GM12873 (cell line): ENCODE measurements around the gene CDC7.

Experiments
- CTCF ChIP-seq: IDR thresholded peaks from 2 replicates; pipeline ENCODE4 v1.5.1; 2012; ENCODE audit warnings: low read depth, mild to moderate bottlenecking, moderate library complexity, low read length, control low read depth; ENCODE audit not compliant: insufficient read depth; ENCODE audit errors: missing control alignments

CDC7 gene

GRCh38 chr1:91498035-91498434 lies 2.6 kb upstream of the CDC7 start:
- no peak for TF ChIP-seq CTCF

DNA sequence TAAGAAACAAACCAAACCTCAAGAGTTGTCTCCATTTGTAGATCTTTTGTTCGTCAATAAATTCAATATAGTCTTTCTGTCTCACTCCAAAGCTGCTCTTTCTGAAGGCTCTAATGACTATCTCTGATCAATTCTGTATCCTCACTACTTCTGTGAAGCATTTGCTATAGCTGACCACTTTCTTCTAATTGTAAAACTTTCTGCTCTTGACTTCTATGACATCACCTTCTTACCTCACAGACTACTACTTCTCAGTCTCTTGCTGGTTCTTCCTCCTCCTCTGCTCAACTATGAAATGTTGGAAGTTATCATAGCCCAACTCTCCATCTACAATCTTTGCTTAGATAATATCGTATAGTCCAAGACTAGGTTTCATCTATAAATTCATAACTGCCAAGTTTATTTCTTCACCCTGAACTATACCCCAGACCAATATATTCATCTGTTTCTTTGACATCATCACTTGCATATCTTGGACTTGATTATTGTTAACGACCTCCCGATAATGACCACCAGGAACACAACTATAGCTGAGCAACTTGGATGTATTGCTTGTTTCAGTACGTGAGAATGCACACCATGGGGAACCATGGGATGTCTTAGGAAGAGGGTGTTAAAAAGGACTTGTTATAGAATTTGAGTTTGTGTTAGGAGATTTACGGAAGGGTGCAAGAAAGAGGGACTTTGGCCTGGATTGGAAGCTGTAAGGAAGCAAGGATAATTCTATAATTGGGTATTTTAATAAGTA lies 2.0 kb upstream of the CDC7 start:
- TF ChIP-seq CTCF, result no peak

DNA sequence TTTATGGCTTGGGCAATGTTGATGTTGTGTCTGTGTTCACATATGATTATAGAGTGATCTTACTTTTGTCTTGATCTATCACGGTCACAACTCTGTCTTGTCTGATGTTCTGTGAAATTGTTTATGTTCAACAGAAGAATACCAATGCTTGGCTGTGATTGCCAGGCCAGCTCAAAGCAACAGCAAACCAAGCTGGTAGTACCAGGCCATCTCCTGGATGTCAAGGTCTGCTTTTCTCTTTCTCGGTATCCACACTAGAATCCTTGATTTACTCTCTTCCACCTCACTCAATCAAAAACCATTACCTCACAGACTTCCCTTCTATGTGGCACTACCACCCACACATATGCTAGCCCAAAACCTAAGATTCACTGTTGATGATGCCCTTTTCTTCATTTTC lies 1.3 kb upstream of the CDC7 start:
- no peak for TF ChIP-seq CTCF

DNA sequence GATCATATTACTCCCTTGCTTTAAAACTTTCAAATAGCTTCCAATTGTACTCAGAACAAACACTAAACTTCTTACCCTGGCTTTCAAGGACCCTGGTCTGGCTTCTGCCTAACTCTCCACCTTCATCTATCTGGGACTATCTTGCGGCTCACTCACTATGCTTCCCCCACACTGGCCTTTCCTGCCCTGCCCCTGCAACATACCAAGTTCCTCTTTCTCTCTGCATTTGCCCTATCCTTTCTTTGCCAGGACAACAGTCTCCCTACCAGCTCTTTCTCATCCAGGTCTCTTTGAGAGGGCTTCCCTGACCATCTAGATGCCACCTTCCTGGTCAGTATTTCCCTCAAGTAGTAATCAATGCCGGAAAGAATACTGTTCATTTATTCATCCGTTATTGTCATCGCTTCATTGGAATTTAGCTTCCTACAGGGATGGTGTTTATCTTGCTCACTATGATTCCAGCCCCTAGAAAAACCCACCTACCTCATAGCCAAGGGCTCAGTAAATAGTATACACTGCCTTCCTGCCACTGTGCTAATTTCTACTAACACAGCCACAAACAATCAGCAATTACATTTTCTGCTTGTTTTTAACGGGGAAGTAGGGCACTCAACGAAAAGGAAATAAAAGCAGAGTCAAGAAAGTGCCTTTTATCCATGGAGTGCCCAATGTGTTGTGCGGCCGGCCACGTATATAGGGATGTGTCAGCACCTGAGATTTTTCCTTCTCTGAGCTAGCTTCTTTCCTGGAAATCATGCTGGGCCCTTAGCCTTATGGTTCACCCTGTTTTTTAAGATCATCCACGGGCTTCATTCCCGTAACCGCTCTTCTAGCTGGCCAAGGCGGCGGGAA lies 521 bp upstream of the CDC7 start:
- TF ChIP-seq CTCF, result no peak

GRCh38 chr1:91501523-91501851 lies 836 bp downstream of the CDC7 start:
- TF ChIP-seq CTCF, result no peak

DNA sequence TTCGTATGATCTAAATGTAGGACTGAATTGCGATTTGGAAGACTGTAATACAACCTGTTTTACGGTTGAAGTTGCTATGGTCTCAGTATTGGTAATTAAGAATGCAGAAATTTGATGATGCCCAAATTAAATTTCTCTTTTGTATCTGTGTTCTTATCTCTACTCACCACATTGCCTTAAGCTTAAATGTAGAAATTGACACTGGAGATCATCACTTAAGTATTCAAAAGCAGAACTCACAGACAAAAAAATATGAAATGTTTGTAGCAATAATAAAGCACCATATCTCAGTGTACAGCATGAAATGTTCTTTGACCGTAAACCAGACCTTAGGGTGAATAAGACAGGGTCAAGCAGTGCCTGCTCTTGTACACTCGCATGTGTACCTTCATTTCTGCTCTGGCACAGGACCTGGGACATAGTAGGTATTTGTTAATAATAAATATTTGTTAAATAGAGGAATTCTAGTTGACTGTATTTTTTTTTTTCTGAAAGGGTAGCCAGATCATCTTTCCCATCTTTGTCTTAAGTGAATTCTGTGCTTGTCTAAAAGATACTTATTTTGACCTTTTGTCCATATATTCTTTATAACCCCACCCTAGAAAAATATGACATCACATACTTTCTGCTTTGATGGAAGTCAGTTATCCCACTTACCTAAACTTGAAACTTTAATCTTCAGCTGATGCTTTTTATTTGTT lies 1.5 kb downstream of the CDC7 start:
- no peak for TF ChIP-seq CTCF

GRCh38 chr1:91502672-91503184 lies 2.1 kb downstream of the CDC7 start:
- peak; percentile 42 for TF ChIP-seq CTCF
